HPDE6-E6E7 (cell line): ENCODE data around the gene HAUS3.
"Not testable (repeated sequence)": the region's sequence is repeated elsewhere in the genome, so short reads cannot be mapped to it uniquely, and the experiment has no call there.

Source experiments
- DNase-seq: peaks from one replicate; pipeline ENCODE4 v3.0.0; 2011; ENCODE audit warnings: missing footprints; ENCODE audit errors: extremely low spot score

The HAUS3 gene

GRCh38 chr4:2275546-2276251 is 33.8 kb upstream of the HAUS3 start:
- no peak for DNase-seq

GRCh38 chr4:2275044-2275397 is 33.1 kb upstream of the HAUS3 start:
- not testable (repeated sequence) for DNase-seq

GRCh38 chr4:2274320-2275043 is 32.6 kb upstream of the HAUS3 start:
- no peak for DNase-seq

- no peak for DNase-seq
Measured at GRCh38 chr4:2273657-2274319, 31.9 kb upstream of the HAUS3 start.

GRCh38 chr4:2273221-2273620 is 31.3 kb upstream of the HAUS3 start:
- no peak for DNase-seq

GRCh38 chr4:2272828-2273120 is 30.9 kb upstream of the HAUS3 start:
- DNase-seq: no peak

- no peak for DNase-seq
Measured at GRCh38 chr4:2272026-2272827, 30.3 kb upstream of the HAUS3 start.

GRCh38 chr4:2271279-2272025 is 29.5 kb upstream of the HAUS3 start:
- no peak for DNase-seq

- DNase-seq: no peak
Measured at GRCh38 chr4:2270341-2271165, 28.6 kb upstream of the HAUS3 start.

GRCh38 chr4:2269618-2270163 is 27.8 kb upstream of the HAUS3 start:
- no peak for DNase-seq

- no peak for DNase-seq
Measured at GRCh38 chr4:2269206-2269531, 27.2 kb upstream of the HAUS3 start.

- DNase-seq: no peak
Measured at GRCh38 chr4:2268357-2269205, 26.7 kb upstream of the HAUS3 start.

GRCh38 chr4:2267841-2268240 is 25.9 kb upstream of the HAUS3 start:
- no peak for DNase-seq

GRCh38 chr4:2267320-2267811 is 25.4 kb upstream of the HAUS3 start:
- DNase-seq: no peak

GRCh38 chr4:2266821-2267220 is 24.9 kb upstream of the HAUS3 start:
- DNase-seq: no peak

- DNase-seq: no peak
Measured at GRCh38 chr4:2266181-2266580, 24.3 kb upstream of the HAUS3 start.

- no peak for DNase-seq
Measured at GRCh38 chr4:2265113-2266110, 23.5 kb upstream of the HAUS3 start.

- no peak for DNase-seq
Measured at GRCh38 chr4:2264481-2265041, 22.6 kb upstream of the HAUS3 start.
